ENCODE measurements around the gene ZC3H12A. TPM values are rescaled to one million over a fixed set of nuclear protein-coding genes. Genes with fewer than 3 reads are reported as not detected.

Gene ZC3H12A
- total and polyA plus RNA-seq, 2 of the 8 experiments (the other 6 are each of a cell fraction or from before 2014, with no cell fraction given) = 7.4 to 10.0 TPM

DNA sequence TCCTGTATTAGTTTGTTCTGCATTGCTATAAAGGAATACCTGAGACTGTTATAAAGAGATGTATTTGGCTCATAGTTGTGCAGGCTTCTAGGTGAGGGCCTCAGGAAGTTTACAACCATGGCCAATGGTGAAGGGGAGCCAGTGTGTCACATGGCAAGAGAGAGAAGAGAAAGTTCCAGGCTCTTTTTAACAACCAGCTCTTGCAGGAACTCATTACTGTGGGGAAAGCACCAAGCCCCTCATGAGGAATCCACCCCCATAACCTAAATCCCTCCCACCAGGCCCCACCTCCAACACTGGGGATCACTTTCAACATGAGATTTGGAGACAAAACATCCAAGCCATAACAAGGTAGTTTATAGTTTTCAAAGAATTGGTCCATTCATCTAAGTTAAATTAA is 45.2 kb downstream of the ZC3H12A start:
- Histone ChIP-seq H2BK15ac (ENCODE audit: low read length) (no peak overlapping the region), H3K14ac (ENCODE audit: insufficient read length) (no peak overlapping the region), H3K4me1 (replicated peaks in 1 of 4; ENCODE audit: control insufficient read depth in 3 of 4, insufficient read depth in 4 of 4, low read length in 3 of 4) (peaks cover 0 to 9% (median 4%) of the 10 kb centered on the region in 4 experiments; a peak in 3 of 7 replicates), H3K27me3 (replicated peaks in 1 of 4; ENCODE audit: control insufficient read depth in 3 of 4, extremely low read depth in 1 of 4, insufficient read depth in 3 of 4, low read length in 3 of 4) (no peaks in the 10 kb centered on the region), H3K23ac (ENCODE audit: insufficient read length) (no peak overlapping the region), H3K4me3 (ENCODE audit: extremely low read depth in 1 of 4, insufficient read depth in 2 of 4, low read depth in 3 of 4, low read length in 4 of 4) (no peak overlapping the region), H4K8ac (ENCODE audit: extremely low read depth, insufficient read depth, low read length) (no peak overlapping the region), H3K4ac (replicated peaks; ENCODE audit: insufficient read length, low read depth, low read length) (no peak overlapping the region), H2BK5ac (ENCODE audit: low read depth, low read length) (no peak overlapping the region), H3K18ac (ENCODE audit: extremely low read depth, low read length) (no peak overlapping the region), H3K23me2 (ENCODE audit: low read depth, low read length) (peaks cover 6% of the 10 kb centered on the region), H3K27ac (ENCODE audit: low read depth, low read length) (no peak overlapping the region), H2BK20ac (ENCODE audit: low read length) (no peak overlapping the region), H2AK5ac (ENCODE audit: low read depth, low read length) (no peak overlapping the region), H3K4me2 (ENCODE audit: insufficient read depth in 1 of 2, low read depth in 2 of 2, low read length in 2 of 2) (no peak overlapping the region), H2AFZ (ENCODE audit: low read length) (no peak overlapping the region), H3K79me1 (ENCODE audit: low read depth, low read length) (no peaks in the 10 kb centered on the region), H3K36me3 (ENCODE audit: control insufficient read depth in 2 of 4, insufficient read depth in 4 of 4, low read length in 3 of 4) (no peaks in the 10 kb centered on the region), H4K20me1 (replicated peaks in 1 of 2; ENCODE audit: control insufficient read depth in 1 of 2, insufficient read depth in 2 of 2, low read length in 2 of 2) (no peaks in the 10 kb centered on the region), H2BK120ac (replicated peaks; ENCODE audit: low read depth, low read length) (no peak overlapping the region), H3K79me2 (ENCODE audit: control insufficient read depth in 1 of 2, insufficient read depth in 2 of 2, low read length in 2 of 2) (no peaks in the 10 kb centered on the region), H4K5ac (ENCODE audit: insufficient read length, low read depth, low read length) (no peak overlapping the region), H2BK12ac (ENCODE audit: low read depth, low read length) (no peak overlapping the region), H3K9me3 (ENCODE audit: insufficient read depth in 2 of 2, low read depth in 1 of 2, low read length in 1 of 2) (no peaks in the 10 kb centered on the region; a peak in 1 of 4 replicates), H4K91ac (replicated peaks; ENCODE audit: insufficient read length, low read length) (no peak overlapping the region), H3K56ac (replicated peaks; ENCODE audit: insufficient read length, low read depth, low read length) (no peak overlapping the region), H3K9ac (replicated peaks in 1 of 4; ENCODE audit: extremely low read depth in 1 of 4, low read depth in 3 of 4, low read length in 3 of 4) (no peak overlapping the region)
- DNase-seq (ENCODE audit: low read depth in 1 of 2, low spot score in 2 of 2) = no peak
- ChIA-PET POLR2A (ENCODE audit: partially characterized antibody) (interaction anchor here (1.4 to 1.6 kb wide), 3 partner anchors 10 to 45 kb away, joined by 3 to 7 read pairs (median 4); partner anchors contain the start of gene ZC3H12A), CTCF (ENCODE audit: partially characterized antibody) (no interaction called here)
- FAIRE-seq = no peak
- TF ChIP-seq POLR2A (IDR thresholded peaks at IDR 0.05; ENCODE audit: control extremely low read depth in 1 of 2, low read depth in 2 of 2, low read length in 2 of 2) (no peak), TEAD4 (IDR thresholded peaks at IDR 0.05; ENCODE audit: low read depth, low read length) (no peak), KDM5A (IDR thresholded peaks at IDR 0.05; ENCODE audit: low read length) (no peak), HDAC6 (IDR thresholded peaks at IDR 0.05; ENCODE audit: low read depth, low read length) (no peak), NANOG (IDR thresholded peaks at IDR 0.05; ENCODE audit: insufficient read depth, low read depth, low read length, poor library complexity, severe bottlenecking) (no peak), TAF1 (IDR thresholded peaks at IDR 0.05; ENCODE audit: low read depth, low read length) (no peak), CHD1 (IDR thresholded peaks at IDR 0.05; ENCODE audit: low read depth, low read length) (no peak), CBX5 (IDR thresholded peaks at IDR 0.05; ENCODE audit: low read depth, low read length) (no peak)
- TF ChIP-seq, protein P1, sequence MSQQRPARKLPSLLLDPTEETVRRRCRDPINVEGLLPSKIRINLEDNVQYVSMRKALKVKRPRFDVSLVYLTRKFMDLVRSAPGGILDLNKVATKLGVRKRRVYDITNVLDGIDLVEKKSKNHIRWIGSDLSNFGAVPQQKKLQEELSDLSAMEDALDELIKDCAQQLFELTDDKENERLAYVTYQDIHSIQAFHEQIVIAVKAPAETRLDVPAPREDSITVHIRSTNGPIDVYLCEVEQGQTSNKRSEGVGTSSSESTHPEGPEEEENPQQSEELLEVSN (IDR thresholded peaks at IDR 0.05) = no peak

Data from H1 (cell line).